WERI-Rb-1 (cell line): Measurements from ENCODE around the gene DPEP2NB.

Source experiments
- DNase-seq: peaks from one replicate; pipeline ENCODE4 v3.0.0-alpha.2; 2020
- H3K27ac ChIP-seq: fragments of 250-450 bp; sonication (Bioruptor Pico); 2 replicates; pipeline ENCODE4 v1.5.1; 2020; ENCODE audit warnings: mild to moderate bottlenecking, moderate library complexity
- H3K27me3 ChIP-seq: fragments of 250-450 bp; sonication (Bioruptor Pico); 2 replicates; pipeline ENCODE4 v1.5.1; 2021; ENCODE audit warnings: mild to moderate bottlenecking, low read depth, moderate library complexity; ENCODE audit not compliant: insufficient read depth, severe bottlenecking
- H3K36me3 ChIP-seq: fragments of 250-450 bp; sonication (Bioruptor Pico); 2 replicates; pipeline ENCODE4 v1.5.1; 2020; ENCODE audit warnings: mild to moderate bottlenecking, moderate library complexity
- H3K4me3 ChIP-seq: 2 replicates; pipeline ENCODE4 v1.5.1; 2011; ENCODE audit warnings: low read depth, mild to moderate bottlenecking, control low read depth, low read length
- H3K9me3 ChIP-seq: fragments of 250-450 bp; sonication (Bioruptor Pico); 2 replicates; pipeline ENCODE4 v1.5.1; 2021; ENCODE audit warnings: mild to moderate bottlenecking, moderate library complexity; ENCODE audit not compliant: severe bottlenecking
- TF ChIP-seq, protein P1 (sequence below): IDR thresholded peaks from 2 replicates; pipeline ENCODE4 v1.5.1; 2011; ENCODE audit warnings: low read depth, mild to moderate bottlenecking, control low read depth, inconsistent platforms, low read length

The DPEP2NB gene

DNA sequence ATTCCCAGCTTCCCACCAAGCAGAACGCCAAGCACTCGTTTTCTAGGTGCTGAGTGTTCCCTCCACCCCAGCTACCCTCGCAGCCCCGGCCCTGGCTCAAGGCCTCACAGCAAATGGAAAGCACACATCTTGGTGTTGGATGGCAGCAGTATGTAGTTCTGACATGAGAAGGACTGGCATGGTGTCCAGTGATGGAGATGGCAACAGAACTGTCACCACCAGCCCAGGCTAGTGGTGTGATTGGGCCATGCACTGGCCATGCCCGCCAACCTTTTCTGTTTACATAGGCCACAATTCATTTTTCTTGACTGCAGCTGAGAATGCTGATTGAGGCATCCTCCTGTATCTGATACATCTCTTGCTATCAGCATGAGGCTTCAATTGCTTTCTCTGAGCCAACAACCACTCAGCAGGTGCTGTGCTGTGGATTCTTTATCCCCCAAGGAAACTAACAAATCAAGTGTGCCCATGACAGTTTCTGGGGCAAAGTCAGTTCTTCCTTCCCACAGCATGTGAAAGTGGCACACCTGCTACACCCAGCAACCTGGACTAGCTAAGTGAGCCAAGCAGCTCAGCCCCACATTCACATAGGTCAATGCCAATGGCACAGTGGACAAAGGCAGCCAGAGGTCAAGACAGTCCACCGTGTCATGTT is 51.1 kb downstream of the DPEP2NB start:
- H3K9me3 ChIP-seq, result no peaks in the 10 kb centered on the region
- TF ChIP-seq, protein P1, sequence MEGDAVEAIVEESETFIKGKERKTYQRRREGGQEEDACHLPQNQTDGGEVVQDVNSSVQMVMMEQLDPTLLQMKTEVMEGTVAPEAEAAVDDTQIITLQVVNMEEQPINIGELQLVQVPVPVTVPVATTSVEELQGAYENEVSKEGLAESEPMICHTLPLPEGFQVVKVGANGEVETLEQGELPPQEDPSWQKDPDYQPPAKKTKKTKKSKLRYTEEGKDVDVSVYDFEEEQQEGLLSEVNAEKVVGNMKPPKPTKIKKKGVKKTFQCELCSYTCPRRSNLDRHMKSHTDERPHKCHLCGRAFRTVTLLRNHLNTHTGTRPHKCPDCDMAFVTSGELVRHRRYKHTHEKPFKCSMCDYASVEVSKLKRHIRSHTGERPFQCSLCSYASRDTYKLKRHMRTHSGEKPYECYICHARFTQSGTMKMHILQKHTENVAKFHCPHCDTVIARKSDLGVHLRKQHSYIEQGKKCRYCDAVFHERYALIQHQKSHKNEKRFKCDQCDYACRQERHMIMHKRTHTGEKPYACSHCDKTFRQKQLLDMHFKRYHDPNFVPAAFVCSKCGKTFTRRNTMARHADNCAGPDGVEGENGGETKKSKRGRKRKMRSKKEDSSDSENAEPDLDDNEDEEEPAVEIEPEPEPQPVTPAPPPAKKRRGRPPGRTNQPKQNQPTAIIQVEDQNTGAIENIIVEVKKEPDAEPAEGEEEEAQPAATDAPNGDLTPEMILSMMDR, result no peak
- DNase-seq, result no peak
- H3K36me3 ChIP-seq, result peaks cover 4% of the 10 kb centered on the region
- no peak overlapping the region for H3K4me3 ChIP-seq
- no peak overlapping the region; the same call in 1 of the 2 replicates for H3K27ac ChIP-seq
- H3K27me3 ChIP-seq, result no peaks in the 10 kb centered on the region

DNA sequence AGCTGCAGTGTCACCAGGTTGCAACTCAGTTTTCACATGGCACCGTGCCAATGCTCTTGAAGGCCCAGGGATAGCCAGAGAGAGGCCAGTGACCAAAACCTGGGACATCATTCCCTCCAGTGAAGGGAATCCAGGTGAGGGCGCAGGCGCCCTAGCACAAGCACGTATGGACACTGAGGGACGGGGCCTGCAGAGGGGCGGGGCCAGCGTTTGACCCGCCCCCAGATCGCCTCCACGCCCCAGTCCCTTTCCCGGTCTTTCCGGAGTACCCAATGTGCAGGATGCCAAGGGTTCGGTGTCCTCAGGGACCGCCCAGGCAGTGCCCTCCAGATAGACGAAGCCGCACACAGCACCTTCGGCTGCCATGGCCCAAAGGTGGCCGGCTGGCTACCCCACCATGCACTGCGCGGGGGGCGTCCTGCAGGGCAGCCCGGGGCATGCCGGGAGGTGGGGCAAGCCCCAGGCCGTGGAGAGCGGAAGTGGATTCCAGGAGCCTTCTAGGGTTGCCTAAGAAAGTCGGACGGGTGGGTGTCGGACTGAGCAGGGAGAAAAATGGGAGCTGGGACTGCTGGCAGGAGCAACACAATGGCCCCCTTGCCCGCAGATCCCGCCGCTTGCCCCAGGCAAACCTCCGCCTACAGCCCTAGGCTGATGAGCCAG is 51.9 kb downstream of the DPEP2NB start:
- Histone ChIP-seq H3K36me3 (peaks cover 4% of the 10 kb centered on the region), H3K27me3 (no peaks in the 10 kb centered on the region), H3K9me3 (no peaks in the 10 kb centered on the region), H3K4me3 (no peak overlapping the region), H3K27ac (no peak overlapping the region)
- TF ChIP-seq, protein P1, result no peak
- DNase-seq, result no peak
